C1 segment of cervical spinal cord (tissue), 14 donors: Measurements from ENCODE around the gene VCPKMT.
A peak's percentile ranks its signal among the peaks of the same experiment; 100 is the strongest.

ENCODE experiments used
- DNase-seq, 14 donors: peaks; one replicate each; lab custom pipeline; 2025; lab: John Stamatoyannopoulos, UW

VCPKMT gene

DNA sequence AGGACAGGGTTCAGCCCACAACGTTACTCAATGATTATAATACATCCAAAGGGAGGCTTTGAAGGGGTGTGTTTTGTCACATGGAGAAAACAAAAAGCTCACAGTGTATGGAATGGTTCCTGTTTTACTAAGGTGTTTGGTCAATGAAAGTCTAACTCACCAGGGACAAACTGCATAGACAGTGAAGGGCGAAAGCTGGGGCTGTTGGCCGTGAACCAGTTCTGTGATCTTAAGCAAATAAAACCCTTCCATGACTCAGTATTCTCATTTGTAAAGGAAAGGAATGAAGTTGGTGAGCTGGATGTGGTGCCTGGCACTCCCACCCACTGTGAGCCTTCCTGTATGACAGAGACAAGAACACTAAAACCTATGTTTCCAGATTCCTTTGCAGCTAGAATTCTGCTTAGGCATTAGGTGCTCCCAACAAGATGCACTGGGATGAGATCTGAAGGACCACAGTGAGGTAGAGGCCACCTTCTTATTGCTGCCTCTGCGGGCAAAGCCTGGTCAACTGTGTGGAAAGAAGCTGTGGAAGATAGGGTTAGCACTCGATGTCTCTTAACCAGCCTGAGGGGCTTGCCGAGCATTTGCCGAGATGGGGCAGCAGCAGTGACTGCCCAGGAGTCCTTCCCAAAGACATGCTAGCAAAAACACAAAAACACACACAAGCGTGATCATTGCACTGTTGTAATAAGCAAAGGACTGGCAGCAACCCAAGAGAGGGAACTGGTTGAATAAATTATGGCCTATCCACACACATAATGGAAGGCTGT lies 48.5 kb downstream of the VCPKMT start:
- no peak for DNase-seq

DNA sequence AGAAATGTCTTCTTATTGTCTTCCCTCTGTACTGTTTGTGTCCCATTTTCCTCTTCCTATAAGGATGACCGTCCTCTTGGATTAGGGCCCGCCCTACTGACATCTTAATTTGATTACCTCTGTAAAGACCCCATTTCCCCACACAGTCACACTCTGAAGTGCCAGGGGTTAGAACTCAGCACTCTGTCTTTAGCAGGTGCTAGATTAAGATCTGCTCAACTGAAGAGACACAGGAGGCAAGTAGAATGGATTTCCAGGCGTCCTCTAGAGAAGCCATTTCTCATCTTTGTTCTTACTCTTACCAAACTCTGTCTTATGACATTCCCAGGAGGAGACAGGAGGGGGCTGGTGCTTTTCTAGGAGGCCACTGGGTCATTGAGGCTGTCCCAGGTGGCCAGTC lies 50.8 kb downstream of the VCPKMT start:
- no peak for DNase-seq

DNA sequence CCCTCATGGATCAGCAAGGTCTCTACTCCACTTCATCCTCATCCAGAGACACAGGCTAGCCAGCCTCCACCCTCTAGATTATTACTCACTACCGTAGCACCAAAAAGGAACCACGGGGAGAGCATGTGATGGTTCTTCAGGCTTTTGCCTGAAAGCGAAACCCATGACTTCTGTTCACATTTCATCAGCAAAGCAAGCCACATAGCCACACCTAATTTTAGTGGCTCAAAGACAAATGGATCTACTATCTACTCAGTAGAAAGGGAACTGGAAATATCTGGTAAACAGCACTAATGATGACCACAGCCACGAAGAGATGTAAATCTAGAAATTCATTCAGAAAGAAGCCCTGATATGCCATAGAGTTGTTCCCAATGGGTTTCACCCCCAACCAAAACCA lies 51.4 kb downstream of the VCPKMT start:
- peak in 5 of 14 donors; percentile 20 to 45 (median 22) for DNase-seq

DNA sequence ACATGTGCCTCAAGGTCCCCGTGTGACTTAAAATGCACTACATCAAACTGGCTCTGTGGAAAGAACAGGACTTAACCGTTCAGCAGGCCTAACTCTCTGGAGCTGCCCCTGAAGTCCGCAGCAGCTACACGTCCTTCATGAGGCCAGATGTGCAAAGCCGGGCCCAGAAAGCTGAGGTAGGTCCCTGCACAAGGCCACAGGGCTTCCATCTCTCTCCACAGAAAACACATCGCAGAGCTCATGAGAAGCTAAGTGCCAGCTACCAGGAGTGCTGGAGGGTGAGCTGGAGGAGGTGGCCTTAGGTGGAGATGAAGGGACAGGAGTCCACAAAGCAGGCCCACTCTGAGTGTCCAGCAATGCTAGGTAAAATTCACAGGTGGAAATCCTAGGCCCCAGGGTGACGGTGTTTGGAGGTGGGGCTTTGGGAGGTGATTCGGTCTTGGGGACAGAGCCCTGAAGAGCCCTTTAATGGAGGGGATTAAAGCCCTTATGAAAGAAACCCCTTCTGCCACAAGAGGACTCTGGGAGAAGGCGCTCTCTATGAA lies 52.4 kb downstream of the VCPKMT start:
- no peak for DNase-seq

DNA sequence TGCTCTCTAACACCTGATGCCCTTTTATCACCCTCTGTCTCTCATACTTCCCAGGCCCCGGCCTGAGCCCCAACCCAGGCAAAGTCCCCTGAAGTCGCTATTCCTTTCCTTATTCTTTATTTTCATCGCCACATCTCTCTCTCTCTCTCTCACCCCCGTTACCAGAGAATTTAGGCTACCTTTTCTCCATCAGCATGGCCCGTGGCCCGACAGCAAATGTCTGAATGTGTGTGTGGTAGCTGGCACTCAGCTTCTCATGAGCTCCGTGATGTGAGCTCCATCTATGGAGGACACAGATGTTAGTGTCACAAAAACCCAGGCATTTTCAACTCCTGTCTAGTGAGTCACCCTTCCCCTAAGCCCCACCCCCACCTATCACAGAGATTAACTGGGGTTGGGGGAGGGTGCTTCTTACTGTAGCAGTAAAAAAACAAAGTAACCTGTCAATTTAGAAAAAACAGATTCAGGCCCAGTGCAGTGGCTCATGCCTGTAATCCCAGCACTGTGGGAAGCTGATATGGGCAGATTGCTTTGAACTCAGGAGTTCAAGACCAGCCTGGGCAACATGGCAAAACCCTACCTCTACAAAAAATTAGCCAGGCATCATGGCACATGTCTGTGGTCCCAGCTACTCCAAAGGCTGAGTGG lies 53.8 kb downstream of the VCPKMT start:
- DNase-seq = no peak

DNA sequence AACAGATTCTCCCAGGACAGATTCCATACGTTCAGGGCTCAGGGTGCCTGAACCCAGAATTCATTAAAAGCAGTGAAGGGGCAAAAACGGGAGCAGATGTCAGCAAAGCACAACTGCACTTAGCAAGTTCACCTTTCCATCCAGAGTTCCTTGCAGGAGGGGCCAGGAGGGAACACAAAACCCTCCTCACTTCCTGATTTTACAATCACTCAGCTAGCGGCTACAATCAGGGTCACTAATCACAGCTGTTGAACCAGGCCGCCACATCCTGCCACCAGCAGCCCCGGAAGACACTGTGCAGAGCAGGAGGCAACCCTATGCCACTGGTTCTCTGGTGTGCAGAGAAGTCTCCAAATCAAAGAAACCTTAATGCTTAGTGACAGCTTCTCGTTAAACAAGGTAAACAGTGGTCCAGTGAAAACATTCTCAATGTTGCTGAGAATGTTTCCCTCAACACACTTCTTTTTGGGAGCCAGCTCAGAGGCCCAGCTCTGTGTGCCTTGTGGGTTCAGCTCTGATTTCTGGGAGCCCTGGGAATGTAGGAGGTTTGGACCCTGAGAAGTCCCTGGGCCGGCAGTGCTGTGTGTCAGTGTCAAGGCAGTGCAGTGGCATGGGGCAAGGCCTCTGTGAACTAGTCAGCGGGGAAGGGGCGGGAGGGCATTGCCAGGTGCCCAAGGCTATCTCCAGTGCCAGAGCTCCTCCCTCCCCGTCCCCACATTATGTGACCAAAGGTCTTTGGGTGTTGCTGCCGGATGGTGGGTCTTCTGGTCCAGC lies 54.5 kb downstream of the VCPKMT start:
- peak in 1 of 14 donors; percentile 15 for DNase-seq

DNA sequence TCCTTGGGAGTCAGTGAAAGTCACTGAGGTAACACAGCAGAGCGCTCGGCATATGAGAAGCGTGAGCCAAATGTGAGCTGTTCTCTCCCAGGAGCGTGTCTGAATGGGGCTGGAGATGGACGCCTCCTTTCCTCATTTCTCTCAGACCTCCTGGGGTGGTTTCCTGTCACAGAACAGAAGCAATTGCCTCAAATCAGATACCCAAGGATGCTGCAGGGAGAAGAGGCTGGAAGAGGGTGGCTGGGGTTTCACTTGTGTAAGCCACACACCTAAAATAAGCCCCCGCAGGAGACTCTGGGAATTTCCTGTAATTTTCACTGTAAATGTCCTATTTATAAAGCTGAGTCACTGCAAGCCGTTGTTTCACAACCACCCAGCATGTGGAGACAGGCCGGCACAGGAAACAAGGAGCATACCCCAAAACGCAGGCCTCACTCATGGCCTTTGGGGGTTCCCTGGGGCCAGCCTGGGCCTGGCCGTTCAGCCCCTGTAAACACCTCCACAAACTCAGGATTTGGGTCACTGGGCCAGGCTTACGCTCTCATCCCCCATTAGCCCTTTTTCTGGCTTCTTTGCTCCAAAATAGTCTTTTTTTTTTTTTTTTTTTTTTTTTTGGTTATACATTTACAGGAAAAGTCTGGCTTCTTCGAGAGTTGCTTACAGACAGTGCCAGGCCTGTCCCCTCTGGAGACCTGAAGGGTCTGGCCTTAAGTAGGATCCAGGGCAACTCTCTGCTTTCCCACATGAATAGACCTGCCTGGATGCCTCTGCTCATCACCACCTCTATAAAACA lies 55.3 kb downstream of the VCPKMT start:
- peak in 4 of 14 donors; percentile 8 to 29 (median 23) for DNase-seq

DNA sequence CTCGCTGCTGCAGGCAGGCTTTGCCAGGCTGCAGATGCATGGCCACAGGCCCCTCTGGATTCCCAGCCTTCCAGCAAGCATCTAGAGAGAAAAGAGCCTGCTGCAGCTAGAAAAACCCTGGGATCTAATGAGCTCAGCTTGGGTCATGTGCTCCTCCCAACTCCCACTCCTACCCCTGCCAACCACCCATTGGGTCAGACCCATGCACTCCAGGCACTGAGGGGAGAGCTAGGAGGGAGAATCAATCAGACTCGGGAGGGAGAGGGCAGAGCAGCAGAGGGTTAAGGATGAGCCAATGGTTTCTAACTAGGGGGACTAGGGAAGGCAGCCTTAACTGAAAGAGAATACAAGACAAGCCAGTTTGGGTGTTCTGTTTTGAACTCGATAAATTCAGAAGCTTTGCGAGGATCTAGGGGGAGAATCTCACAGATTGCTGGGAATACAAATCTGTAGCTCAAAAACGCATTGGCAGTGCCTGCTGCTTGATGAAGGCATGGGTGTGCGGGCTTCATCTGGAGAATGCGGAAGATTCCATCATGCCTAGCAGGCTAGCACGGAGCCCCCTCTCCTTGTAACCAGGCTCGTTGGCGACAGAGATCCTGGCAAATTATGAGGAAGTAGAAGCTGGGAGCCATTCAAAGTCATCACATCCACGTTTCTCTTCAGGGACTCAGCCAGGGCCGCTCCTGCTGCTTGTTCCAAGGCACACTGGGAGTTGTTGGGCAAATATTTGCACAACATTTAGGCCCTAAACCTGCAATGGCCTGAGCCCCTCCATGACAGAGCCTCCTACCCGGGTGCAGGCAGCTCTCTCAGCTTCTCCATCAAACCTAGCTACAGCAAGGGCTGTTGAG lies 56.4 kb downstream of the VCPKMT start:
- DNase-seq = no peak
